ENCODE data around the gene TCAF1.
"Not testable (repeated sequence)": the region's sequence is repeated elsewhere in the genome, so short reads cannot be mapped to it uniquely, and the experiment has no call there.

The TCAF1 gene

GRCh38 chr7:143855443-143855842 lies 46.5 kb downstream of the TCAF1 start:
- not testable (repeated sequence) for DNase-seq

GRCh38 chr7:143850682-143851081 lies 51.3 kb downstream of the TCAF1 start:
- no peak for DNase-seq

- DNase-seq = no peak
Measured at GRCh38 chr7:143849785-143850479, 52.0 kb downstream of the TCAF1 start.

GRCh38 chr7:143848192-143848591 lies 53.8 kb downstream of the TCAF1 start:
- no peak for DNase-seq

- no peak for DNase-seq
Measured at GRCh38 chr7:143846692-143847091, 55.3 kb downstream of the TCAF1 start.

- DNase-seq = not testable (repeated sequence)
Measured at GRCh38 chr7:143841696-143842095, 60.3 kb downstream of the TCAF1 start.

GRCh38 chr7:143840062-143840461 lies 61.9 kb downstream of the TCAF1 start:
- not testable (repeated sequence) for DNase-seq

GRCh38 chr7:143837223-143837622 lies 64.8 kb downstream of the TCAF1 start:
- peak; percentile 99 for DNase-seq

- peak; percentile 96 for DNase-seq
Measured at GRCh38 chr7:143836622-143837021, 65.4 kb downstream of the TCAF1 start.

GRCh38 chr7:143836088-143836487 lies 65.9 kb downstream of the TCAF1 start:
- not testable (repeated sequence) for DNase-seq

- DNase-seq = not testable (repeated sequence)
Measured at GRCh38 chr7:143826578-143826977, 75.4 kb downstream of the TCAF1 start.

- DNase-seq = not testable (repeated sequence)
Measured at GRCh38 chr7:143824295-143825135, 77.5 kb downstream of the TCAF1 start.

- not testable (repeated sequence) for DNase-seq
Measured at GRCh38 chr7:143823634-143824294, 78.2 kb downstream of the TCAF1 start.

GRCh38 chr7:143821392-143822277 lies 80.3 kb downstream of the TCAF1 start:
- DNase-seq = not testable (repeated sequence)

- not testable (repeated sequence) for DNase-seq
Measured at GRCh38 chr7:143817873-143818272, 84.1 kb downstream of the TCAF1 start.

- not testable (repeated sequence) for DNase-seq
Measured at GRCh38 chr7:143816471-143817133, 85.4 kb downstream of the TCAF1 start.

- not testable (repeated sequence) for DNase-seq
Measured at GRCh38 chr7:143810639-143811038, 91.3 kb downstream of the TCAF1 start.

GRCh38 chr7:143806664-143807071 lies 95.3 kb downstream of the TCAF1 start:
- not testable (repeated sequence) for DNase-seq

Measured in activated T-cell treated with anti-CD3 and anti-CD28 coated beads, Interleukin-2, amount 50 U/mL, for 1 hour (primary cell).